Colonic mucosa (tissue), 4 donors: ENCODE measurements around the gene FDX1. TPM values are rescaled to one million over a fixed set of nuclear protein-coding genes. Genes with fewer than 3 reads are reported as not detected.

ENCODE experiments used
- DNase-seq: peaks from one replicate; pipeline ENCODE4 v3.0.0-alpha.2; 2020
- H3K27ac ChIP-seq: fragments of 200-600 bp; one replicate; pipeline ENCODE4 v1.8.0; 2021
- H3K27me3 ChIP-seq: fragments of 200-600 bp; one replicate; pipeline ENCODE4 v1.8.0; 2021
- H3K36me3 ChIP-seq: fragments of 200-600 bp; one replicate; pipeline ENCODE4 v1.8.0; 2021
- H3K4me1 ChIP-seq: fragments of 200-600 bp; one replicate; pipeline ENCODE4 v1.8.0; 2021; ENCODE audit warnings: mild to moderate bottlenecking
- H3K4me3 ChIP-seq: fragments of 200-600 bp; one replicate; pipeline ENCODE4 v1.8.0; 2021
- H3K9ac ChIP-seq, 2 donors: one replicate each; pipeline ENCODE4 v1.7.0; 2013; ENCODE audit warnings: control low read depth in 2 of 2, low read depth in 2 of 2, low read length in 2 of 2
- H3K9me3 ChIP-seq: fragments of 200-600 bp; one replicate; pipeline ENCODE4 v1.8.0; 2021
- intact Hi-C: fragments of 100-400 bp; cut with DNase I; formaldehyde crosslinking; loops from one replicate; pipeline ENCODE4 v1.14.1; 2022
- total RNA-seq, 2 donors: library from RNA; stranded (reverse); fragmentation: NEBNext Ultra II Directional in 1 of 2; extraction: Animal tissue kit (Norgen Biotek cat#: 25700) in 1 of 2; gene quantifications; one replicate each; pipeline ENCODE4 v1.2.1, GENCODE V29; 2021
- TF ChIP-seq, protein P1 (sequence below): fragments of 200-600 bp; IDR thresholded peaks from one replicate; pipeline ENCODE4 v1.8.0; 2022; ENCODE audit warnings: antibody characterized with exemption, mild to moderate bottlenecking
- donor health status: healthy.
- donor health status: DM: no; HTN: no; CAD: no.
- donor health status: DM: no; HTN: no; CAD: no.

FDX1 gene
- total RNA-seq, 2 donors from 2014 or later = 19.0 to 23.7 TPM

DNA sequence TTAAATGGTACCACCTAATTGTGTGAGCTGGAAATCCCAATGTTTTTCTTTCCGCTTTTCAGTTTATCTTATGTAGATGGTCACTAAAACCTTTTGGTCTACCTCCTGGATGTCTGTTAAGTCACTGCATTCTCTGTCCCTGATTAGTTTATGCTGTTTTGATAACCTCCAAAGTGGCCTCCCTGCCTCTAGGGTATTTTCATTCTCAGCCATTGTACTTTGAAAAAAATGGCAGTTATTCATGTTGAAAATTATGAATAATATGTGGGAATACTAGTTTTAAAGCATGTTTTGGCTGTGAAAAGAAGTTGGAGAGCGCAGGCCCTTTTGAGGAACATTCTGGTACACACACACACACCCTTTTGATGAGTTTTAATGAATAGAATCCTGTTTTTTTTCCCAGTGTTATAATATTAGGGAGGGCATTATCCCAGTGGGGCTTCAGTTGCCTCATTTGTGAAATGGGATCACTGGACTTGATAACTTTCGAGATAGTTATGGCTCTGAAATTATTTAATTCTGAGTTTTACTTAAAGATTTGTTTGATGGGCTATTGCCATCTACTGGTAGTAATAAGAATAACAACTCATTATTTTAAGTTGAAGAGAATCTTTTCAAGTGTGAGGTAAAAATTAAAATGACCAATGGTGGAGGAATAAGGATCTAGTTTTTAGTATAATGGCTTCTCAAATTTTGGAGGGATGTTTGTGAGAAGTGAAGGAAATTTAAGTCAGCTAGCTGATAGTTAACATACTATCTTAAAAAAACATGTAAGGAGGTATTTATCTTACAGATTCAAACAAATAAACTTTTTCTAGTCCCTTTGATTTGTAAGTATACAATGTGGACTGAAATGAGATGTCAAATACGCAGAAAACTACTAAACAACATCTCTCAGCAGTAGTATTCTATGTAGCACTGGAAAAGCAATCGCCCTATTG lies 3.9 kb downstream of the FDX1 start:
- peaks cover 7% of the 10 kb centered on the region for H3K4me1 ChIP-seq

DNA sequence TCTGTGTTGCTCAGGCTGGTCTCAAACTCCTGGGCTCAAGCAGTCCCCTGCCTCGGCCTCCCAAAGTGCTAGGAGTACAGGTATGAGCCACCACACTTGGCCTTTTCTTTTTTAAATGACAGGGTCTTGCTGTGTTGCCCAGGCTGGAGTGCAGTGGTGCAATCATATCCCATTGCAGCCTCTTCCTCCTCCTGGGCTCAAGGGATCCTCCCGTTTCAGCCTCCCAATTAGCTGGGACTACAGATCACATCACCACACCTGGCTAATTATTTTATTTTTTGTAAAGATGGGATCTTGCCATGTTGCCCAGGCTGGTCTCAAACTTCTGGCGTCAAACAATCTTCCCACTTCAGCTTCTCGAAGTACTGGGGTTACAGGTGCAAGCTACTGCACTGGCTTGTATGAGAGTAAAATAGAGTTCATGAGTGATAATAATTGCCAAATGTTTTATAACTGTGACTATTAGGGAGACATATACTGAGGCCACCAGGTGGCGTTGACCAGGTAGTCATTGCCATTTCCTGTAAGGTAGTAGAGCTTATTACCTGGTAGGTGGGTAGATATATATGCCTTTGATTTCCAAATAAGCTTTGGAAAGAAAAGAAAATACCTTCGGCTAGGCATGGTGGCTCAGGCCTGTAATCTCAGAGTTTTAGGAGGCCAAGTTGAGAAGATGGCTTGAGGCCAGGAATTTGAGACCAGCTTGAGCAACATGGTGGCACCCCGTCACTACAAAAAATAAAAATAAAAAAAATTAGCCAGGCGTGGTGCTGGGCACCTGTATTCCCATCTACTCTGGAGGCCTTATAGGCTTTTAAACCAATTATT lies 5.4 kb downstream of the FDX1 start:
- peaks cover 7% of the 10 kb centered on the region for H3K4me1 ChIP-seq
- H3K4me3 ChIP-seq = no peak overlapping the region
- H3K9me3 ChIP-seq = no peaks in the 10 kb centered on the region
- TF ChIP-seq, protein P1, sequence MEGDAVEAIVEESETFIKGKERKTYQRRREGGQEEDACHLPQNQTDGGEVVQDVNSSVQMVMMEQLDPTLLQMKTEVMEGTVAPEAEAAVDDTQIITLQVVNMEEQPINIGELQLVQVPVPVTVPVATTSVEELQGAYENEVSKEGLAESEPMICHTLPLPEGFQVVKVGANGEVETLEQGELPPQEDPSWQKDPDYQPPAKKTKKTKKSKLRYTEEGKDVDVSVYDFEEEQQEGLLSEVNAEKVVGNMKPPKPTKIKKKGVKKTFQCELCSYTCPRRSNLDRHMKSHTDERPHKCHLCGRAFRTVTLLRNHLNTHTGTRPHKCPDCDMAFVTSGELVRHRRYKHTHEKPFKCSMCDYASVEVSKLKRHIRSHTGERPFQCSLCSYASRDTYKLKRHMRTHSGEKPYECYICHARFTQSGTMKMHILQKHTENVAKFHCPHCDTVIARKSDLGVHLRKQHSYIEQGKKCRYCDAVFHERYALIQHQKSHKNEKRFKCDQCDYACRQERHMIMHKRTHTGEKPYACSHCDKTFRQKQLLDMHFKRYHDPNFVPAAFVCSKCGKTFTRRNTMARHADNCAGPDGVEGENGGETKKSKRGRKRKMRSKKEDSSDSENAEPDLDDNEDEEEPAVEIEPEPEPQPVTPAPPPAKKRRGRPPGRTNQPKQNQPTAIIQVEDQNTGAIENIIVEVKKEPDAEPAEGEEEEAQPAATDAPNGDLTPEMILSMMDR = peak; percentile 14
- no peaks in the 10 kb centered on the region for H3K27me3 ChIP-seq
- no peak overlapping the region for H3K27ac ChIP-seq
- intact Hi-C loops = loop anchor here (5.0 to 10.0 kb wide), 2 partner anchors 58 to 490 kb away; no protein-coding TSS in a partner anchor
- peak; percentile 23 for DNase-seq
- no peak overlapping the region for H3K9ac ChIP-seq
- no peaks in the 10 kb centered on the region for H3K36me3 ChIP-seq

More for the DNA sequence above, 3.9 kb downstream of the FDX1 start:
- Histone ChIP-seq H3K27me3 (no peaks in the 10 kb centered on the region), H3K36me3 (no peaks in the 10 kb centered on the region), H3K4me3 (no peak overlapping the region), H3K9me3 (no peaks in the 10 kb centered on the region), H3K9ac (no peak overlapping the region), H3K27ac (no peak overlapping the region)
- DNase-seq = no peak
- TF ChIP-seq, protein P1 = peak; percentile 66
- intact Hi-C loops = loop anchor here (2.0 to 10.0 kb wide), 3 partner anchors 56 to 489 kb away; no protein-coding TSS in a partner anchor

DNA sequence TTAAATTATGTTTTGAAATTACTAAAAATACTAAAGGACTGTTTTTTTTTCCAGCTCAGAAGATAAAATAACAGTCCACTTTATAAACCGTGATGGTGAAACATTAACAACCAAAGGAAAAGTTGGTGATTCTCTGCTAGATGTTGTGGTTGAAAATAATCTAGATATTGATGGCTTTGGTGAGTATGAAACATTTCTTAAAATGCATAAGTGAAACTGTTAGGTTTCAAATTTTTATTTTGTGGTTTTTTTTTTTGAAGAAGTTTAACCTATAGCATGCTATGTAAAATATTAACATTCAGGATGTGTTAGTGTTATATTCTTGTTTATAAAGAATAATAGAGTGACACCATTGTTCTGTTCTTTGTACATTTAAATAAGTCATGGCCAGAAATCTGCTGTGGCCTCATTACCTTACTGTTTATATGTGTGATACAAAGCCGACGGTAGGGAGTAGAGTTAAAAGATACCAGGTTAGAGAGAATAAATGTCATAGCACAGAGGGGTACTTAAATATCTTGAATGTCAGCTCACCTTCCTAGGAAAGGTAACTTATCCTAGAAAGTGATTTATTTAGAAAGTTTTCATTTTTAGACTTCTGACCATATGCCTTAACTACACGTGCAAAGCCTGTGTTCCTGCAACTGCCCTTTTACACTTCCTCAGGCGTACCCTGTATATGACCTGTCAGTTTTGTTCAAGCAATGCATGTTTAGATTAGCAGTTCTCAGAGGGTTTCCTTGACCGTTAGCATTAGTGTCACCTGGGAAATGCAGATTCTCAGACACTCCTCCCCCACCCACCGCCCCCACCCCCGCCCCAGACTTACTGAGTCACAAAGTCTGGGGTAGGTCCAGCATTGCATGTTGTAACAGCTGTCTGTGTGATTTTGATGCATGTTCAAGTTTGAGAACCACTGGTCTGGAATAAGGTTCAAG lies 6.3 kb downstream of the FDX1 start:
- TF ChIP-seq, protein P1 = no peak
- intact Hi-C loops = loop anchor here (10.0 kb wide), 1 partner anchor 491 kb away; no protein-coding TSS in a partner anchor
- Histone ChIP-seq H3K27ac (no peak overlapping the region), H3K36me3 (no peaks in the 10 kb centered on the region), H3K4me3 (no peak overlapping the region), H3K9me3 (no peaks in the 10 kb centered on the region), H3K9ac (no peak overlapping the region), H3K27me3 (no peaks in the 10 kb centered on the region), H3K4me1 (peaks cover 7% of the 10 kb centered on the region)
- DNase-seq = no peak

DNA sequence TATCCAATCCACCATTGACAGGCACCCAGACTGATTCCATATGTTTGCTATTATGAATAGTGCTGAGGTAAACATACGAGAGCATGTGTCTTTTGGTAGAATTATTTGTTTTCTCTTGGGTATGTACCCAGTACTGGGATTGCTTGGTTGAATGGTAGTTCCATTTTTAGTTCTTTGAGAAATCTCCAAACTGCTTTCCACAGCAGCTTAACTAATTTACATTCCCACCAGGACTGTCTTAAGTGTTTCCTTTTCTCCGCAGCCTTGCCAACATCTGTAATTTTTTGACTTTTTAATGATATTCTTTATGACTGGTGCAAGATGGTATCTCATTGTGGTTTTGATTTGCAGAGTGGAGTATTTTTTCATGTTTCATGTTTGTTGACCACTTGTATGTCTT lies 8.3 kb downstream of the FDX1 start:
- Histone ChIP-seq H3K36me3 (no peaks in the 10 kb centered on the region), H3K4me1 (no peaks in the 10 kb centered on the region), H3K9me3 (no peaks in the 10 kb centered on the region), H3K4me3 (no peak overlapping the region), H3K27me3 (no peaks in the 10 kb centered on the region), H3K27ac (no peak overlapping the region), H3K9ac (no peak overlapping the region)
- no peak for DNase-seq
- TF ChIP-seq, protein P1 = no peak
- intact Hi-C loops = loop anchor here (10.0 kb wide), 1 partner anchor 493 kb away; no protein-coding TSS in a partner anchor
